Measurements from ENCODE around the gene LRBA. TPM values are rescaled to one million over a fixed set of nuclear protein-coding genes. Genes with fewer than 3 reads are reported as not detected.

LRBA gene
- total RNA-seq, 1 donor from 2014 or later: 54.0 TPM

- intact Hi-C loops (cut with micrococcal nuclease): no loop called here
- no peaks in the 10 kb centered on the region for H3K36me3 Mint-ChIP-seq (ENCODE audit: low read depth)
- no peaks in the 10 kb centered on the region for H3K4me1 Mint-ChIP-seq
Measured at GRCh38 chr4:150216726-150217125, 798.4 kb downstream of the LRBA start.

GRCh38 chr4:150215601-150216000 lies 799.5 kb downstream of the LRBA start:
- H3K27ac Mint-ChIP-seq: no peak overlapping the region
- no peak for DNase-seq
- no peaks in the 10 kb centered on the region for H3K9me3 Mint-ChIP-seq
- intact Hi-C loops (cut with micrococcal nuclease): no loop called here
- no peak overlapping the region for H3K4me3 Mint-ChIP-seq
- H3K27me3 Mint-ChIP-seq: peaks cover 7% of the 10 kb centered on the region
- no peaks in the 10 kb centered on the region for H3K4me1 Mint-ChIP-seq
- no peaks in the 10 kb centered on the region for H3K36me3 Mint-ChIP-seq (ENCODE audit: low read depth)

More at GRCh38 chr4:150216726-150217125, 798.4 kb downstream of the LRBA start:
- Mint-ChIP-seq H3K4me3 (no peak overlapping the region), H3K27me3 (peaks cover 3% of the 10 kb centered on the region), H3K27ac (no peak overlapping the region), H3K9me3 (no peaks in the 10 kb centered on the region)
- no peak for DNase-seq

Other genes with a start within 250 kb of the LRBA start
- gene RPS3A, start 84.3 kb upstream of the LRBA start, total RNA-seq: 1,850 and 1,855 TPM in 2 replicates